ENCODE results near the gene CA9.

CA9 gene

GRCh38 chr9:35651956-35652828 is 21.5 kb upstream of the CA9 start:
- DNase-seq (ENCODE audit: insufficient read length, low spot score): no peak
- no peak for FAIRE-seq

GRCh38 chr9:35652829-35653209 is 20.9 kb upstream of the CA9 start:
- FAIRE-seq (no peak), DNase-seq (ENCODE audit: insufficient read length, low spot score) (no peak)

DNA sequence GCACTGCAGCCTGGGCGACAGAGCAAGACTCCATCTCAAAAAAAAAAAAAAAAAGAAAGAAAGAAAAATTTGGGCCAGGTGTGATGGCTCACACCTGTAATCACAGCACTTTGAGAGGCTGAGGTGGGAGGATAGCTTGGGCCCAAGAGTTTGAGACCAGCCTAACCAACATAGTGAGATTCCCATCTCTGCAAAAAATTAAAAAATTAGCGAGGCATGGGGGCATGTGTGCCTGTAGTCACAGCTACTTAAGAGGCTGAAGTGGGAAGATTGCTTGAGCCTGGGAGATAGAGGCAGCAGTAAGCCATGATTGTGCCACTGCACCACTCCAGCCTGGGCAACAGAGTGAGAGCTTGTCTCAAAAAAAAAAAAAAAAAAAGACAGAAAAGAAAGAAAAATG is 20.1 kb upstream of the CA9 start:
- DNase-seq (ENCODE audit: insufficient read length, low spot score): no peak
- no peak for FAIRE-seq

- DNase-seq (ENCODE audit: insufficient read length, low spot score): no peak
- FAIRE-seq: no peak
Observed at GRCh38 chr9:35656348-35656747, 17.4 kb upstream of the CA9 start.

- FAIRE-seq: no peak
- no peak for DNase-seq (ENCODE audit: insufficient read length, low spot score)
Observed at GRCh38 chr9:35656831-35657545, 16.7 kb upstream of the CA9 start.

DNA sequence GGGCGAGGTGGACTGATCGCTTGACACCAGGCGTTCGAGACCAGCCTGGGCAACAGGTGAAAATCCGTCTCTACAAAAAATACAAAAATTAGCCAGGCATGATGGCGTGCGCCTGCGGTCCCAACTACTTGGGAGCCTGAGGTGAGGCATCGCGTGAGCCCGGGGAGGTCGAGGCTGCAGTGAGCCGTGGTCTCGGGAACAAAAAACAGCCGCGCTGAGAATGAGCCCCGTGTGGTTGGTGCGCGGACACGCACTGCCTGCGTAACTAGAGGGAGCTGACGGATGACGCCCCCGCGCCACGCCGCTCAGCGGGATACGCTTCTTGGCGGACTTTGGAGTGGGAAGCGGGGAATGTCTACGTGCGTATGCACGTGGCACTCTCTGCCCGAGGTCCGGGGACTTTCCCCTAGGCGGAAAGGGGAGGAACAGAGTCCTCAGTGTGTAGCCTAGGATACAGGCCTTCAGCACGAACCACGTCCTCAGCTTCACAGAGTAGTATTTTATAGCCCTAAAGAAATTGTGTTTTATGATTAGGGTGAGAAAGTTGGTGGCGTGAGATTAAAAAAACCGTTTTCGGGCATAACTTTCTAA is 16.1 kb upstream of the CA9 start, which contains the start of gene RMRP:
TSS of gene RMRP (minus strand) at position 474 of the 591 bp plus-strand sequence.
- peak; percentile 88 for DNase-seq (ENCODE audit: insufficient read length, low spot score)

DNA sequence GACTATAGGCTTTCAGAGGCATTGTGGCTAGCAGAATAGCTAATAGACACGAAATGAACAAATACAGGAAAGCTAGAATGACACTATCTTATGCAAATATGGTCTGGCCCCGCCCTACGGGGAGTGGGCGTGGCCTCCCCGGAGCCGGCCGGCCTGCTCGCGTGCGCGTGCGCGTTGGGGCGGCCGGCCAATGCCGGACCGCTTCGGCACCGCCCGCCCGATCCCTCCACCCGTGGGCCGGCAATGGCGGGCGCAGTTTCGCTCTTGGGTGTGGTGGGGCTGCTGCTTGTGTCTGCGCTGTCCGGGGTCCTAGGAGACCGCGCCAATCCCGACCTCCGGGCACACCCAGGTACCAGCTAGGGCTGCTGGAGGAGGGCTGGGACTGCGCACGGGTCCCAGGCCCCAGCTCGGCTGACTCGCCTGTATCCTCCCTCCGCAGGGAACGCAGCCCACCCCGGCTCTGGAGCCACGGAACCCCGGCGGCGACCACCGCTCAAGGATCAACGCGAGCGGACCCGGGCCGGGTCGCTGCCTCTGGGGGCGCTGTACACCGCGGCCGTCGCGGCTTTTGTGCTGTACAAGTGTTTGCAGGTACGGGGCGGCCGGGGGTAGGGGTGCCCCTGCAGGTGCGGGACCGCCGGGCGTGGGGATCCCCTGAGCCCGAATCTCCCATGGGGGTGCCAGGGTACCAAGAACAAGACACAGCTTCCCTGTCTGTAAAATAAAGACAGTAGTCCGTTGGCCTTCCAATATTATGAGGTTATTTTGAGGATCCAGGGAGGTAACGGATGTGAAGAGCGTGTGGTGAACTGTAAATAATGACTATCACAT is 15.4 kb upstream of the CA9 start, which contains the start of gene CCDC107:
TSS of gene CCDC107 (plus strand) at position 156 of the 831 bp plus-strand sequence. CDS start at position 244, 88 bp downstream.
- DNase-seq (ENCODE audit: insufficient read length, low spot score): peak; percentile 65

More for the DNA sequence above, 16.1 kb upstream of the CA9 start, which contains the start of gene RMRP:
- FAIRE-seq: no peak

DNA sequence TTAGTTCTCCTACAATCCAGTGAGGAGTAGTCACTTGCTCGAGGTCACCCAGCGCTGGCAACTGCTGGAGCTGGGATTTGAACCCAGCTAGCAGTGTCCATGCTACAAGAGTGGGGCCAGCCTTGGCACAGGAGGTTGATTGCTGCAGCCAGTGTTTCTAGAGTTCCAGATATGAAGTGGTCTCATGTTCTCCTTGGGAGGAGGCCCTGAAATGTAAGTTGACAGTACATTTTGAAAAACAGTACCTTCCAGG is 14.8 kb upstream of the CA9 start:
- FAIRE-seq: no peak
- DNase-seq (ENCODE audit: insufficient read length, low spot score): no peak

More for the DNA sequence above, 15.4 kb upstream of the CA9 start, which contains the start of gene CCDC107:
- FAIRE-seq: no peak

GRCh38 chr9:35659340-35659739 is 14.4 kb upstream of the CA9 start:
- DNase-seq (ENCODE audit: insufficient read length, low spot score) (no peak), FAIRE-seq (no peak)

GRCh38 chr9:35660966-35661415 is 12.7 kb upstream of the CA9 start:
- DNase-seq (ENCODE audit: insufficient read length, low spot score) (no peak), FAIRE-seq (no peak)

DNA sequence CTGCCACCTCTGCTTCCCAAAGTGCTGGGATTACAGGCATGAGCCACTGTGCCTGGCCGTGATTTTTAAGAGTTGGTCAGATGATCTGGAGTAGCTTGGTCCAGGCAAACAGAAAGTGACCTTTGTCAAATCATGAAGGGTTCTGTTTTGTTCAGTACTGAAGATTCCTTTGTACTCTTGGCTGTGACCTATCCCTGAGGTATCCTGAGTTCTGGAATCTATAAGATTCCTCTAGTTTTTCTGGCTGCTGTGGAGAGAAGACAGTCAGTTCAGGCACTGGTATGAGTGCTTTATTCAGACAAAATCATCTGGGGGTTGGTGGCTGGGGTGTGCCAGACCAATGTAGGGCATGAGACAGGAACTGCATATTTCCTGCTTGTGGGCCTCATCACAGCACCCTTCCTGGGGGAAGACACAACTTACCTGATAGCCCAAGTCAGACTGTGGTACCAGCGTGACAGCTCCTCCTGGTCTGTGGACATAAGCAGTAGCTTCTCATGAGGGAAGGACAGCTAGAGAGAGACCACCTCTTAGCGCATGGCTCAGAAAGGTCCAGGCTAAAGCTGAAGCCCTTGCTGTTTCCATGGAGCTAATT is 11.9 kb upstream of the CA9 start:
- FAIRE-seq: no peak

GRCh38 chr9:35662437-35662836 is 11.3 kb upstream of the CA9 start:
- no peak for FAIRE-seq
- DNase-seq (ENCODE audit: insufficient read length, low spot score): no peak

More for the DNA sequence above, 11.9 kb upstream of the CA9 start:
- no peak for DNase-seq (ENCODE audit: insufficient read length, low spot score)

GRCh38 chr9:35664531-35665470 is 8.9 kb upstream of the CA9 start, which contains the start of gene ARHGEF39:
TSS of gene ARHGEF39 (minus strand) at chr9:35665195. CDS start at chr9:35665169, 26 bp downstream.
- DNase-seq (ENCODE audit: insufficient read length, low spot score): peak; percentile 73
- FAIRE-seq: no peak

- DNase-seq (ENCODE audit: insufficient read length, low spot score) (no peak), FAIRE-seq (no peak)
Observed at GRCh38 chr9:35665471-35665818, 8.3 kb upstream of the CA9 start.

DNA sequence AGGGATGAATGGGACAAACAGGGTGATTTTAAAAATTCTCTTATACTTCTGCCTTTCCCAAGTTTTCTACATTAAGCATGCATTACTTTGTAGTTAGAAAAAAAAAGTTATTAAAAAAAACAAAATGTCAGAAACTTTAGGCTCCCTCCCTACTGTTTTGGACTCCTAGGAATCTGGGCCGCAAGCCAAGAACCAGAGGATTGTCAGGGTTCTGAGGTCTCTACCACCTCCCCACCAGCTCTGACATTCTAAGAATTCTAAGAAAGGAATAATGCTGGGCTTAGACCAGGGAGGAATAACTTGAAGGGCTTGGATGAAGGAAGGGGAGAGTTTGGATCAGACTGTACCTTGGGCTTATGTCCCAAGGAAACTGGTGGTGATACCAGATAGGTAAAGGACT is 7.7 kb upstream of the CA9 start:
- DNase-seq (ENCODE audit: insufficient read length, low spot score) (no peak), FAIRE-seq (no peak)

GRCh38 chr9:35666549-35666948 is 7.2 kb upstream of the CA9 start:
- no peak for FAIRE-seq
- no peak for DNase-seq (ENCODE audit: insufficient read length, low spot score)

DNA sequence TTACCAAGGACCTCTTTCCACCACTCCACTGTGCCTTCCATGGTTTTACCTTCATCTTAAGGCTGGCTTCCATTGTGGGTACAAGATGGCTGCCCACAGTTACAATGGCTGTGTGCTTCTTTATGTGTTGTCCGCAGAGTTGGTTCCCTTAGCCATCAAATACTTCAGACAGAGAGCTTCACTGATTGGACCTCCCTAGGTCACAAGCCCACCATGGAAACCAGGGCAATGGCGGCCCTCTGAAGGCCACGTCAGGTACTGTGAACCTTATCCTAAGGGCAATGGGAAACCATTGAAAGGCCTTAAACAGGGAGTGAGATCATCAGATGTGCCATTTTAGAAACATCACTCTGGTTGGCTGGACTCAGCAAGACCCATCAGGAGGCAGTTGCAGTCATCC is 5.8 kb upstream of the CA9 start:
- DNase-seq (ENCODE audit: insufficient read length, low spot score): no peak
- FAIRE-seq: no peak

- no peak for DNase-seq (ENCODE audit: insufficient read length, low spot score)
- no peak for FAIRE-seq
Observed at GRCh38 chr9:35669331-35670145, 4.2 kb upstream of the CA9 start.

Measured in HTR-8/SVneo (cell line).